ENCODE results near the gene HLTF.

HLTF gene

GRCh38 chr3:149081772-149082171, 4.6 kb downstream of the HLTF start:
- DNase-seq = no peak

DNA sequence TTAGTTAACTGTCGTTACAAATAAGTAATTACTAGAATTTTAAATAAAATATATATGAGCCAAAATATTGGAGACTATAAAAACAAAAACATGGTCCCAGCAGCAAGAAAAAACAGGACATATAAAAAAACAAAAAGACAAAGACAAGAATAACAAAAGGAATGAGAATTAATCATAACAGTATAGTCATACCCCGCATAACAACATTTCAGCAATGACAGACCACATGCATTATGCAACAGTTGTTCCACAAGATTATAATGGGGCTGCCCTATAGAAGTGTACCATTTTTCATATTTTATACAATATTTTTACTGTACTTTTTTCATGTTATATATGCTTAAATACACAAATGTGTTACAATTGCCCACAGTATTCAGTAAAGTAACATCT, 5.6 kb downstream of the HLTF start:
- no peak for DNase-seq

GRCh38 chr3:149080011-149080698, 6.2 kb downstream of the HLTF start:
- DNase-seq = no peak

DNA sequence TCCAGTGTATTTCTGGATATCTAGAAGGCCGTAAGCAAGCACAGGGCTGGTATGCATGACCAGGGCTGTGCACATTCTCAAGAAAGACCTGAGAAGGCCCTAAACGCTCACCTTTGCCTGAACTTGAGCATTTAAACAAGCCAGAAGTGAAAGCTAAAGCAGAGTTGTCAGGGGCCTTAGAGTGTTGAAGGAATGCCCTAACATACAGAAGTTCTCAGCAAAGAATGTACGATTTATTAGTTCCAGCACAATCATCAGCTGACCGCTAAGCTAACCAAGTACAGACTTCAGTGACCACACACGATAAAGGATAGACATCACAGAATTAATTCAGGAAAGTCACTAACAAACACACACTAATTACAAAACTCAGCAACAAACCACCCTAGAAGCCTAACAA, 8.7 kb downstream of the HLTF start:
- DNase-seq = no peak

DNA sequence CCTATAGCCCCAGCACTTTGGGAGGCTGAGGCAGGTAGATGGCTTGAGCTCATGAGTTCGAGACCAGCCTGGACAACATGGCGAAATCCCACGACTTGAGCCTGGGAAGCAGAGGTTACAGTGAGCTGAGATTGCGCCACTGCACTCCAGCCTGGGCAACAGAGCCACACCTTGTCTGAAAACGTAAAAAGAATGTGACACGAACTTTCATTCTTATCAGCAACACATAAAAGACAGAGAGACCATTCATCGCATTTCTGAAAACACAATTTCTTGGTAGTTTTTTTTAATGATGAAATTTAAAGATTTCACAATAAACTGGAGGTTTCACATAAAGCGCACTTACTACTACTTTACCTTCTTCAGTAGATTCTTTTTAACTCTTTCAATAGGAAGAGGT, 18.4 kb downstream of the HLTF start:
- no peak for DNase-seq

- no peak for DNase-seq
Observed at GRCh38 chr3:149061776-149062175, 24.6 kb downstream of the HLTF start.

DNA sequence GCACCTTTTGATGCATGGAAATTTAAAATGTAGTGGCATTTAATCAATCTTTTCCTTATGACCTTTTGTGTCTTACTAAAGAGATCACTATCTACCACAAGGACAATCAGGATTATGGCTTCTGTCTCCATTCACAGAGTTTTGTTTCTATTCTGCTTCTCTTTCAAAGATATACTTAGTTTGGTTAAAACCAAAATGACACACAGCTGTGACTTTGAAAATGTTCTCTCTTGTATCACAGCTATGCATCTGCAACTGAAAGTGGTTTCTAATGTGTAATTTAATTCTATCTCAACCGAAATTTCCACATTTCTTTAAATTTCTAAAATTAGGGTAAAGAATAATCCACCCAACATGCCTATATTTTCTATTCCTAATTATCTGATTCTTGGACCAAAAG, 27.7 kb downstream of the HLTF start:
- DNase-seq = no peak

GRCh38 chr3:149058198-149058597, 28.1 kb downstream of the HLTF start:
- no peak for DNase-seq

- DNase-seq = no peak
Observed at GRCh38 chr3:149055575-149055974, 30.8 kb downstream of the HLTF start.

DNA sequence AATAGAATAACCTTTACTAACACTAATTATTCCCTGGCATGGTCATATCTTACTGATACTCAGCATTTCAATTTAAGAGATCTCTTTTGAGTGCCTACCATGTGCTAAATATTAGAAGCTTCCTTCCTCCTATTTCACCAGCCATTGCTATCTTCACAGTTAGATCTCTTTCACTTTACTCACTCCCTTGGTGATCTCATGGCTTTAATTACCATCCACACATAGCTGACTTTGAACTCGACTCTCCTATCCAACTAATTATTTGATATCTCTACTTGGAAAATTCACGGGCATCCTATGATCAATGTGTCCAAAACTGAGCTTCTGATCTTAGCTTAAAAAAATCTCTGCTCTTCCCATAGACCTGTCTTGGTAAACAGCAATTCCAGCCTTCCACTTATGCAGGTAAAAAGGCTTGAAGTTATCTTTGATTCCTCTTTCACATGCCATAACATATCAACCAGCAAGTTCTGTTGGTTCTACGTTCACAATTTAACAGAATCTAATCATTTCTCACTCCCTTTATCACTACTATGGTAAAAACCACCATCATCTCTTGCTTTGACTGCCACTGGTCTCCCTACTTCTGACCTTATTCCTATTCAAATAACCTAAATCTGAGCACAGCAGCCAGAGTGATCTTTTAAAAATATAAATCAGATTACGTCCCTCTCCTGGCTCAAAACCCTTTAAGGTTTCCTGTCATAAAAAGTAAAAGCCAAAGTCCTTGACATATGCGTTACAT, 41.8 kb downstream of the HLTF start:
- DNase-seq = no peak

DNA sequence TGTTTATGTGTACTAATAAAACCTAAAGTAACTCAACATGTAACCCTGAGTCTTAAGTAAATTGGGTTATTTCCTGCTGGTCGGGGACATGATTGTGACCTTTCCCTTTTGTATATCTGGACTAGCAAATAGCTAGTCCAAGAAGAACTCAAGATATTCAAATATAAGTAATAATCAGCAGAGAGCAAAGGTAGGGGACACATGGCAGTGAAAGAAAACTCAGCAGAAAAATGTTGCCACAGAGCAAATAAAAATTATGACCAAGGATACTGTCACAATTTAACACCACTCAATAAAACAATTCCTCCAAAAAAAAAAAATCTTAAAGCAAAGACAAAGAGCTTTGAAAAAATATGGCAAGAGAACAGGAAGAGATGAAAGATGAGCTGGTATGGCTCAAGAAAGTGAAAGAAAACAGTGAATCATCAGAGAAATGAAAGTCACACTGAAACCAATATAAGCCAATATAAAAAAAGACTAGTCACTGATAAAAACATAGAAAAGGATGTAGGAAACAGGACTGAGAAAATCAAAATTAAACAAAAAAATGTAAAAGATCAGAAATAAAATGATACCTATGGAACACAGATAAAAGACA, 43.4 kb downstream of the HLTF start:
- no peak for DNase-seq

- DNase-seq = no peak
Observed at GRCh38 chr3:149038322-149038721, 48.0 kb downstream of the HLTF start.

DNA sequence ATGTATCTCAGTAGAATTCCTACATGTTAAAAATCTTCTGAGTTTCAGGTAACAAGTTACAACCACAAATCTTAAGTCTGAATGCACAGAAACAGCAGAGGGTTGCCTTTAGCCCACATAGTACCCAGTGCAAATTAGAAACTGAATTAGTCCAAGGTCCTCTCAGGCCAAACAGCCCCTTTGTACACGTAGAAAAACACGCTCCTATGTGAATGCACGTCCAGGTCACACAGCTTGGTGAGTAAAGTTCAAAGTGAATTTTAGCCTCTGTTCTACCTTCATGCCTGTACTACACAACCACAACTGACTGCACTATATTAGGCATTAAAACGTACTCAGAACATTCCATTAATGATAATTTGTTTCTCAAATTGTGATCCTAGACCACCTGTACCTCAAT, 48.6 kb downstream of the HLTF start:
- no peak for DNase-seq

DNA sequence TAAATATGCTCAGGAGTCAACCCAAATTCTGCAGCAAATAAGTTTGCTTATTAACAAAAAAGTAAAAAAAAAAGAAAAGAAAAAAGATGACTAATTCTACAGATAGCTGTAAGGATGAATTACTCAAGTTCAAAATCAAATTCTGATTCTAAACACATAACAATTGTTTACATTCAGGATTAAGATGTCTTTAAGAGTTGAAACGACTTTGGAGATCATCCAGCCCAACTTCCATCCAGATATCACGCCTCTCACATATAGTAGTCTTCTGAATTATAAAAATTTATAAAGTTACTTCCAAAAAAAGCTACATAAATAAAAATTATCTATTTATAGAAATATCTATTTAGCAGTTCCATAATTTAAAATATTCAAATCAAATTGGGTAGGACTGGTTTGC, 55.2 kb downstream of the HLTF start:
- no peak for DNase-seq

- DNase-seq = peak; percentile 72
Observed at GRCh38 chr3:149026718-149027117, 59.6 kb downstream of the HLTF start.

DNA sequence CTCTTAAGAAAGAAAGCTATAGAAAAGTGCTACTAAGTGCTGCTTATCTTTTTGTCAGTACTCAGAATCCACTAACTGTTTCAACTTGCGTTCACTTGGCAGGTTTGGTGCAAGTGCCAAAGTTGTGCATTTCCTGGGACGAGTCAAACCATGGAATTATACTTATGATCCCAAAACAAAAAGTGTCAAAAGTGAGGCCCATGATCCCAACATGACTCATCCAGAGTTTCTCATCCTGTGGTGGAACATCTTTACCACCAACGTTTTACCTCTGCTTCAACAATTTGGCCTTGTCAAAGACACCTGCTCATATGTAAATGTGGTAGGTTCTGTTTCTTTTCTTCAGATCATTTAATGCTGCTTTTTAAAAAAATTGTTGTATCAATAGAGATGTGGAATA, 62.4 kb downstream of the HLTF start:
- DNase-seq = no peak

DNA sequence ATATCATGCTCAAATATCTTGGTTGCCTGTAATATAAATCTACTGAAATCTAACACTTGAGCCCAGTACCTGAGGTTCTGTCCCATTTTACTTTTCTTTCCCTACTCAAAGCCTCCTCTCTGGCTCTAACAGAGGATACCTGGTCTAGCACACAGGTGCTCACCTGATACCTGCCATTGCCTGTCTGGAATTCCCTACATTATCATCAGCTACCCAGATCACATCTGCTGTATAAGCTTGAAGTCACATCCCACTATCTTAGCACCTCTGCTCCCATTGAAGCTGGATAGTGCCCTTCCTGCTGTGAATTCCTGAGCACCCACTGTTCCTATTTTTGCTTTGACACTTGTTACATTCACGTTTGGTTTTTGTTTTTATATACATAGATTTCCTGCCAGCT, 64.5 kb downstream of the HLTF start:
- DNase-seq = no peak

DNA sequence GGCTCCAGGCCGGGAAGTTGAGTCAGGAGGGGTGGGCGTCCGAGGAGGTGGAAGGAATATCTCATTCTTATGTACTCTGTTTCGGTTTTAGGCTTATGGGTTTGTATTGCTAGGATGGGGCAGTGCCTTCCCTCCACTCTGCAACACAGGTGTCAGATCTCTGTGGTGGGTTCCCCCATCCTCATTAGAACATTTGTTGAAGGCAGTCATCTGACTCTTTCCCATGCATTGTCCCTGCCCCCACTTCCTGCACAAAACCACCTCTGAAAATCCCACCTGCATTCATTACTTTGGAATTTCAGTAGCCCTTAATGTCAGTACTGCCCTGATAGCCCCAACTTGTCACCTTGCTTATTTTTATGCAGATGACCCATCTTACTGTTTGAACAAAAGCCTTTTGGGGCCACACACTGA, 65.5 kb downstream of the HLTF start:
- DNase-seq = no peak

- DNase-seq = no peak
Observed at GRCh38 chr3:149020196-149020838, 66.0 kb downstream of the HLTF start.

DNA sequence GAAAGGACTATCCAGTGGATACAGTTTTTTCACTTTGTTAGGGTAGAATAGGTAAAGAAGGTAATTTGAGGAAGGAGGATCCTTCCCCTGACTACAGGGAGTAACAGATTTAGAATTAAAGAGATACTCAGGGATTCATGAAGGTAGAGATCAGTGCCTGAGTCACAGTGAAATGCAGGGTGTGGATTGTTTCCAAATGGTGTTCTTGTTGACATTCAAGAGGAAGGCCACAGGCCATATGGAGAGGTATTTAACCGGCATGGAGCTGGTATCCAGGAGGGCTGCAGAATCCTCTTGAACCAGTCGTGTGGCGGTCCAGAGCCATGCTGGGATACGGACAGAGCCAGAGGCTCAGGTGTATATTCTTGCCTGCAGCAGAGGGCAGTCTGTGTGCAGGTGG, 66.8 kb downstream of the HLTF start:
- no peak for DNase-seq

DNA sequence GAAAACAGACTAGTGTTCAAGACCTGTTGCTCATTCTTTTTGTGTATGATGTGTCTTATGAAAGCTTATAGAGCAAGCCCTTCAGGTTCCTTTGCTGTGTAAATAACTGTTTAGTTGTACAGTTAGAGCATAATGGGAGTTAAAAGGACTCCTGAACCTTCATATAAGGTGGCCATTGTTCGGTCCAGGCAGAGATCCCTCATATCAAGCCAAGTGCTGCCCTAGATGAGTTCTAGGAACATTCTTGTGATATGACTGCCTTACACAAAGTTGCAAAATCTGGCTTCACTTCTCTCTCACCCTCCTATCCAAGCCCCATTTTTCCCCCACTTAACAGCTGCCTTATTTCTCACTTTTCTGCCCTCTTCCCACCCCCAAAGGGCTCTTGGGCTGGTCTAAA, 68.1 kb downstream of the HLTF start:
- no peak for DNase-seq

- DNase-seq = no peak
Observed at GRCh38 chr3:149016669-149017541, 69.4 kb downstream of the HLTF start.

- DNase-seq = no peak
Observed at GRCh38 chr3:149016242-149016641, 70.1 kb downstream of the HLTF start.
